HepG2 (cell line): Measurements from ENCODE around the gene CA11.

Source experiments
- CEBPB ChIP-seq: IDR thresholded peaks from 2 replicates; pipeline ENCODE4 v1.6.1; 2011; ENCODE audit warnings: low read depth, low read length, improper control_type of control experiment, borderline replicate concordance
- EP300 ChIP-seq, 3 experiments: sonication (generic) in 1 of 3; formaldehyde crosslinking in 1 of 3; IDR thresholded peaks; 2 replicates each; pipeline versions ENCODE4 v1.5.1 to v1.6.1; 2011 to 2020; ENCODE audit warnings: low read depth in 2 of 3, low read length in 2 of 3, borderline replicate concordance in 1 of 3, improper control_type of control experiment in 1 of 3, mild to moderate bottlenecking in 1 of 3, missing genetic modification reagents in 1 of 3, moderate library complexity in 1 of 3
- HDAC6 ChIP-seq: fragments of 200-600 bp; sonication (generic); IDR thresholded peaks from 2 replicates; pipeline ENCODE4 v1.7.0; 2017; ENCODE audit warnings: mild to moderate bottlenecking, antibody characterized with exemption, low read length, low read depth
- KDM4B ChIP-seq: sonication (generic); formaldehyde crosslinking; IDR thresholded peaks from 2 replicates; pipeline ENCODE4 v1.4.0; 2020; ENCODE audit warnings: missing genetic modification reagents
- KLF6 ChIP-seq: IDR thresholded peaks from 2 replicates; pipeline ENCODE4 v1.8.0; 2016; ENCODE audit warnings: missing biosample characterization, missing genetic modification reagents
- MED8 ChIP-seq: sonication (generic); formaldehyde crosslinking; IDR thresholded peaks from 2 replicates; pipeline ENCODE4 v1.8.1; 2023; ENCODE audit warnings: mild to moderate bottlenecking, missing genetic modification reagents; ENCODE audit not compliant: insufficient replicate concordance
- NFIB ChIP-seq: sonication (generic); formaldehyde crosslinking; IDR thresholded peaks from 2 replicates; pipeline ENCODE4 v1.9.0; 2021; ENCODE audit warnings: missing genetic modification reagents, mild to moderate bottlenecking, borderline replicate concordance
- POLR2A ChIP-seq, 2 experiments: IDR thresholded peaks; 2 replicates each; pipeline ENCODE4 v1.6.1; 2011; ENCODE audit warnings: low read depth in 2 of 2, low read length in 2 of 2, mild to moderate bottlenecking in 1 of 2, moderate library complexity in 1 of 2; ENCODE audit not compliant: insufficient read depth in 1 of 2
- PTBP1 ChIP-seq: fragments of 200-400 bp; formaldehyde crosslinking; IDR thresholded peaks from 2 replicates; pipeline ENCODE4 v1.6.1; 2018; ENCODE audit warnings: low read length, low read depth; ENCODE audit not compliant: poor library complexity, severe bottlenecking
- TCF7 ChIP-seq: sonication (generic); IDR thresholded peaks from 2 replicates; pipeline ENCODE4 v1.6.1; 2016; ENCODE audit warnings: antibody characterized with exemption, low read depth
- ZBTB7A ChIP-seq: sonication (generic); formaldehyde crosslinking; IDR thresholded peaks from 2 replicates; pipeline ENCODE4 v1.8.0; 2022; ENCODE audit warnings: mild to moderate bottlenecking, missing genetic modification reagents
- ZNF224 ChIP-seq: sonication (generic); formaldehyde crosslinking; IDR thresholded peaks from 2 replicates; pipeline ENCODE4 v1.5.0; 2020; ENCODE audit warnings: mild to moderate bottlenecking, missing genetic modification reagents
- ZNF280B ChIP-seq: sonication (generic); formaldehyde crosslinking; IDR thresholded peaks from 2 replicates; pipeline ENCODE4 v1.5.0; 2020; ENCODE audit warnings: missing genetic modification reagents, mild to moderate bottlenecking, borderline replicate concordance
- ZSCAN20 ChIP-seq: sonication (generic); formaldehyde crosslinking; IDR thresholded peaks from 2 replicates; pipeline ENCODE4 v1.4.0; 2020; ENCODE audit warnings: missing genetic modification reagents, mild to moderate bottlenecking, borderline replicate concordance

GRCh38 chr19:48680436-48681126 lies 34.6 kb upstream of the CA11 start:
- TF ChIP-seq TCF7 (no peak), ZNF280B (CRISPR knock-in tag) (no peak), HDAC6 (no peak), EP300 (IDR thresholded peaks at IDR 0.05; ENCODE audit: low read depth in 2 of 2, low read length in 2 of 2) (no peak), EP300 (CRISPR knock-in tag; IDR thresholded peaks at IDR 0.05; ENCODE audit: borderline replicate concordance) (no peak), KDM4B (CRISPR knock-in tag) (no peak), NFIB (CRISPR knock-in tag) (no peak), ZBTB7A (peak; percentile 68; the same call in 1 of the 2 replicates), PTBP1 (no peak), KLF6 (no peak), MED8 (CRISPR knock-in tag) (no peak), CEBPB (no peak), ZNF224 (CRISPR knock-in tag) (no peak), ZSCAN20 (CRISPR knock-in tag) (no peak), POLR2A (IDR thresholded peaks at IDR 0.05; ENCODE audit: insufficient read depth in 1 of 2, low read depth in 2 of 2, low read length in 2 of 2) (no peak)
